Choroid plexus epithelial cell (primary cell): ENCODE measurements around the gene ACVR1C.
A peak's percentile ranks its signal among the peaks of the same experiment; 100 is the strongest.

Experiments used
- DNase-seq: peaks from one replicate; pipeline ENCODE4 v3.0.0-alpha.2; 2010; ENCODE audit warnings: low read depth
- H3K4me3 ChIP-seq: 2 replicates; pipeline ENCODE4 v1.5.1; 2011; ENCODE audit warnings: low read depth, mild to moderate bottlenecking, control low read depth, low read length, moderate library complexity
- TF ChIP-seq, protein P1 (sequence below): conservative IDR thresholded peaks from 2 replicates; pipeline ENCODE4 v1.5.1; 2011; ENCODE audit warnings: low read depth, mild to moderate bottlenecking, control low read depth, inconsistent platforms, low read length, moderate library complexity

ACVR1C gene

DNA sequence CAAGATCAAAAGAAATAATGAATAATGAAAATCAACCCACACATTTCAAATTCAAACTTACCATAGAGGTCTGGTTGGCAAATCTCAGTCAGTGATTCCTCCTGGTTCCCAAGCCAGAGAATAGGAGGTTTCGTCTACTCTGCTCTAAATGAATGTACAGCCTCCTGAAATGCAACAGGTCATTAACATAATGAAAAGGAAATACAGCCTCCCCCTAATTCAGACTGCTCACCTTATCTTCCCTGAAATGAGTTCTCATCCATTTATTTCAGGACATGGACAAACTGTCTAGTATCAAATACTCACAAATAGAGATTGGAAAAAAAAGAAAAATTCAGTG, 141.4 kb downstream of the ACVR1C start:
- H3K4me3 ChIP-seq: no peak overlapping the region
- TF ChIP-seq, protein P1, sequence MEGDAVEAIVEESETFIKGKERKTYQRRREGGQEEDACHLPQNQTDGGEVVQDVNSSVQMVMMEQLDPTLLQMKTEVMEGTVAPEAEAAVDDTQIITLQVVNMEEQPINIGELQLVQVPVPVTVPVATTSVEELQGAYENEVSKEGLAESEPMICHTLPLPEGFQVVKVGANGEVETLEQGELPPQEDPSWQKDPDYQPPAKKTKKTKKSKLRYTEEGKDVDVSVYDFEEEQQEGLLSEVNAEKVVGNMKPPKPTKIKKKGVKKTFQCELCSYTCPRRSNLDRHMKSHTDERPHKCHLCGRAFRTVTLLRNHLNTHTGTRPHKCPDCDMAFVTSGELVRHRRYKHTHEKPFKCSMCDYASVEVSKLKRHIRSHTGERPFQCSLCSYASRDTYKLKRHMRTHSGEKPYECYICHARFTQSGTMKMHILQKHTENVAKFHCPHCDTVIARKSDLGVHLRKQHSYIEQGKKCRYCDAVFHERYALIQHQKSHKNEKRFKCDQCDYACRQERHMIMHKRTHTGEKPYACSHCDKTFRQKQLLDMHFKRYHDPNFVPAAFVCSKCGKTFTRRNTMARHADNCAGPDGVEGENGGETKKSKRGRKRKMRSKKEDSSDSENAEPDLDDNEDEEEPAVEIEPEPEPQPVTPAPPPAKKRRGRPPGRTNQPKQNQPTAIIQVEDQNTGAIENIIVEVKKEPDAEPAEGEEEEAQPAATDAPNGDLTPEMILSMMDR: no peak
- DNase-seq: no peak

GRCh38 chr2:157486596-157487270, 141.9 kb downstream of the ACVR1C start:
- DNase-seq: peak; percentile 9
- no peak overlapping the region for H3K4me3 ChIP-seq
- TF ChIP-seq, protein P1: no peak

DNA sequence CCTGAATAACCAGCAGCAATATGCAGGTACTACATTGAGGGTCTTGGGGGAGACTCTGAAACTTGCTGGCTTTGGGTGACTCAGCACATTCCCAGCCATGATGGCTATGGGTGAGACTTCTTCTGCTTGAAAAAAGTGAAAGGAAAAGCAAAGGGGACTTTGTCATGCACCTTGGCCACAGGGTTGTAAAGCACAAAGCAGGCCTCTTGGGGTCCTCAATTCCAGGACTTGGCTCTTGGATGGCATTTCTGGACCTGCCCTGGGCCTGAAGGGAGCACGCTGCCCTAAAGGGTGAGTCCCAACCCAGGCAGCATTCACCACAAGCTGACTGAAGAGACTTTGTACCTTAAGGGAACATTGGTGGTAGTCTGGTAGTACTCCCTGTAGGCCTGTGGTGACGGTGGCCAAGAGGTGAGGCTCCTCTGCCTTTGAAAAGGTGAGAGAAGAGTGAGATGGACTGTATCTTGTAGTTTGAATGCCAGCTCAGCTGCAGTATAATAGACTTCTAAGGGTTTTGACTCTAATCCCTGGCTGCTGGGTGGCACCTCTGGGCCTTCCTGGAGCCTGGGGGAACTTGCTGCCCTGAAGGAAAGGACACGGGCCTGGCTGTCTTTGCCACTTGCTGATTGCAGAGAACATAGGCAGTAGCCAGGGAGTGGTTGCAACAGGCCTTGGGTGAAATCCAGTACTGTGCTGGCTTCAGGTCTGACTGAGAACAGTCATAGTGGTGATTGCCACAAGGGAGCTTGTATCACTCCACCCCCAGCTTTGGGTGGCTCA, 148.3 kb downstream of the ACVR1C start:
- no peak overlapping the region for H3K4me3 ChIP-seq
- peak; percentile 14 for DNase-seq
- TF ChIP-seq, protein P1: no peak

GRCh38 chr2:157479081-157480027, 149.3 kb downstream of the ACVR1C start:
- TF ChIP-seq, protein P1: no peak
- DNase-seq: no peak
- H3K4me3 ChIP-seq: no peak overlapping the region

- H3K4me3 ChIP-seq: no peak overlapping the region
- TF ChIP-seq, protein P1: no peak
- DNase-seq: no peak
Observed at GRCh38 chr2:157477919-157478318, 150.7 kb downstream of the ACVR1C start.

DNA sequence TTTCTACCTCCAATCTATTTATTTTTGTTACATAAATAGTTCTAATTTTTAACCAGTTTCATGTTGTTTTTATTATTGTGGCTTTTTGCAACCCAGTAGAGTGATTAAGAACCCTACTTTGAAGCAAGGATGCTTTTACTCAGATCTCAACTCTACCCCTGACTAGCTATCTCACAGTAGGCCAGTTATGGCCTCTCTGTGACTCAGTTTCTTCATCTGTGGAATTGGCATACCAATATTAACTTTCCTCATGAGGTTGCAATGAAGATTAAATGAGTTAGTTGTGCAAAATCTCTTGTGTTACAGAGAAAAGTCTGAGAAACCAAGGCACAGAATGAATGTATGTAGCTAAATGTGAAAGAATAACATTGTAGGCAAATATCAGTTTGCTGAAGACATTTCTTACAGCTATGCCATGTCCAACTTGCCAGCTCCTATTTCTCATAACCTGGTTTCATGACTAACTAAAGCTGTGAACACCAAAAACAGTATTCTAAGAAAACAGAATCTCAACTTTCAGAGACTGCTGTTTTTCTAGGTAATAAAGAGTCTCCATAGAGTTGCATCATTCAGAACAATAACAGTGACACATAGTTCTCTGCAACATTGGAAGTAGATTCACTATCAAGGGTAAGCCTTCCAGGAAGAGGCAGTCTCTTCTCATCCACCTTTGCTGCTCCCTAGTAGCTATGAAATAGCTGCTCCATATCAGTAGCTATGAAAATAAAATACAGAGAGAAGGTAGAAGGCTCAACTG, 151.5 kb downstream of the ACVR1C start:
- TF ChIP-seq, protein P1: no peak
- no peak overlapping the region for H3K4me3 ChIP-seq
- DNase-seq: peak; percentile 4
